ENCODE results near the gene CACNA2D4.

CACNA2D4 gene

DNA sequence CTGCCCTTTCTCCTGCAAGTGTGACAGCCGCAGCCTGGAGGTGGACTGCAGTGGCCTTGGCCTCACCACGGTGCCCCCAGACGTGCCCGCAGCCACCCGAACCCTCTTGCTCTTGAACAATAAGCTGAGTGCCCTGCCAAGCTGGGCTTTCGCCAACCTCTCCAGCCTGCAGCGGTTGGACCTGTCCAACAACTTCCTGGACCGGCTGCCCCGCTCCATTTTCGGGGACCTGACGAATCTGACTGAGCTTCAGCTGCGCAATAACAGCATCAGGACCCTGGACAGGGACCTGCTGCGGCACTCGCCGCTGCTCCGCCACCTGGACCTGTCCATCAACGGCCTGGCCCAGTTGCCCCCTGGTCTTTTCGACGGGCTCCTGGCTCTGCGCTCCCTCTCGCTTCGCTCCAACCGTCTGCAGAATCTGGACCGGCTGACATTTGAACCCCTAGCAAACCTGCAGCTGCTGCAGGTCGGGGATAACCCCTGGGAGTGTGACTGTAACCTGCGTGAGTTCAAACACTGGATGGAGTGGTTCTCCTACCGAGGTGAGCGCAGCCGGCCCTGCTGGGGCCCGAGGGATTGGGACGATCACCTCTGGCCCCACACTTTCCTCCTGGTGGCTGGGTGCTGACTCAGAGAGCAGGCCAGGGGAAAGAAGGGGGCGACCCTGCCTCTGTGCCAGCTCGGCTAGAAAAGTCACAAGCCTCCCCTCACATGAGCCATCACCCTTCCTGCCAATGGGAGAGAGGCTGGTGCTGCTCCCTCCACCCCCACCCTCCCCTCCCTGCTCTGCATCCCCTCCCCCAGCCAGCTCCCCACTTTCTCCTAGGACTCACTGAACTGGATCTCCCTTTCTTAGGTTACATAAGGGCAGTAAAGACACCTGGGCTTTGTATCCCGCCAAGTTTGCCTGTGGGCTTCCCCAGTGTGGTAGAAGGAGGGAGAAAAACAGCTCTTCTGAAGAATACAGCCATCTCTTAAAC, 87.2 kb downstream of the CACNA2D4 start:
- TF ChIP-seq, protein P1, sequence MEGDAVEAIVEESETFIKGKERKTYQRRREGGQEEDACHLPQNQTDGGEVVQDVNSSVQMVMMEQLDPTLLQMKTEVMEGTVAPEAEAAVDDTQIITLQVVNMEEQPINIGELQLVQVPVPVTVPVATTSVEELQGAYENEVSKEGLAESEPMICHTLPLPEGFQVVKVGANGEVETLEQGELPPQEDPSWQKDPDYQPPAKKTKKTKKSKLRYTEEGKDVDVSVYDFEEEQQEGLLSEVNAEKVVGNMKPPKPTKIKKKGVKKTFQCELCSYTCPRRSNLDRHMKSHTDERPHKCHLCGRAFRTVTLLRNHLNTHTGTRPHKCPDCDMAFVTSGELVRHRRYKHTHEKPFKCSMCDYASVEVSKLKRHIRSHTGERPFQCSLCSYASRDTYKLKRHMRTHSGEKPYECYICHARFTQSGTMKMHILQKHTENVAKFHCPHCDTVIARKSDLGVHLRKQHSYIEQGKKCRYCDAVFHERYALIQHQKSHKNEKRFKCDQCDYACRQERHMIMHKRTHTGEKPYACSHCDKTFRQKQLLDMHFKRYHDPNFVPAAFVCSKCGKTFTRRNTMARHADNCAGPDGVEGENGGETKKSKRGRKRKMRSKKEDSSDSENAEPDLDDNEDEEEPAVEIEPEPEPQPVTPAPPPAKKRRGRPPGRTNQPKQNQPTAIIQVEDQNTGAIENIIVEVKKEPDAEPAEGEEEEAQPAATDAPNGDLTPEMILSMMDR (IDR thresholded peaks at IDR 0.05; ENCODE audit: borderline replicate concordance, insufficient read depth, low read depth, low read length), result no peak
- H3K4me3 ChIP-seq (ENCODE audit: low read depth, low read length), result no peak overlapping the region

DNA sequence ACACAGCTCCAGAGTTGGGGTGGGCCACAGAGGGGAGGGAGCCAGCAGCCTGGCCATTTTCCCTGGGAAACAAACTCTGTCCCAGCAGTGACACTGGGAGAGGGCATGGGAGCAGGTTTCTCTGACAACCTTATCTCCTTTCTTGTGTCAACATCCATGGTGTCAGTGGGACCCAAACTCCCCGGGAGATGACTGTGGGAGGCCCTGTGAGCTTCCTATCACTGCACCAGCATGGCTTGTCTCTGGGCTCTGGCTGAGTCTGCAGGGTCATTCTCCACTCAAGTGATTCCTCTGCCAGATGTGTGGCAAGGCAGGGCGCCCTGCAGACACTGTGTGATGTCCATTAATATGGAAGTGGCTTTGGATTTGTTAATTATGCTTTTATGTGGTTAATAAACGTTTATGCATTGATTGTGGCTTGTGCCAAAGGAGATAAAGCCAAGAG, 88.0 kb downstream of the CACNA2D4 start:
- H3K4me3 ChIP-seq (ENCODE audit: low read depth, low read length), result no peak overlapping the region

DNA sequence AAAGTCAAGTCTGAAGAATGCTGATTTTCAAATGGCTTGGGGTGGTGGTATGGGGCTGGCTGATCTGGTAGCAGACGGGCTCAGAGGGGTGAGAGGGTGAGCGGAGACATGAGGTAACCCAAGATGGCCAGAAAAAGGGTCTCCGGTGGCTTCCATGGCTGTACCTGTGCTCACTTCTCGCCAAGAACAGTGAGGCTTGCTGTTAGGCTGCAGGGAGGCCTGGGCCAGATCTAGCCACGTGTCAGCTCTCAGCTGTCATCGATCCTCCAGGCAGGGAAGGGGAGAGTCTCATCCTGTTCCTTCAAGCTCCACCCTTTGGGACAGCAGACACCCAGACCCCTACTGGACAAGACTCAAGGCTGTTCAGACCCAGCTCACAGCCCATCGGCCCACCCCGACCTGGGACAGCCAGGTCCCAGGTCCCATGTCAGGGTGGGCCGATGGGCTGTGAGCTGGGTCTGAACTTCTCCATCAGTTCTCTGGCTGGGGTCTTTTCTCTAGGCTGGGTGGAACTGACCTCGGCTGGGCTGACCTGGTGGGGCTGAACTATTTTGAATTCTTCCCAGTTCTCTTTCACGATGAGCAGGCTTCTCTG, 89.0 kb downstream of the CACNA2D4 start:
- no peak overlapping the region for H3K4me3 ChIP-seq (ENCODE audit: low read depth, low read length)
- TF ChIP-seq, protein P1 (IDR thresholded peaks at IDR 0.05; ENCODE audit: borderline replicate concordance, insufficient read depth, low read depth, low read length), result no peak

More for the DNA sequence above, 88.0 kb downstream of the CACNA2D4 start:
- TF ChIP-seq, protein P1 (IDR thresholded peaks at IDR 0.05; ENCODE audit: borderline replicate concordance, insufficient read depth, low read depth, low read length), result no peak

DNA sequence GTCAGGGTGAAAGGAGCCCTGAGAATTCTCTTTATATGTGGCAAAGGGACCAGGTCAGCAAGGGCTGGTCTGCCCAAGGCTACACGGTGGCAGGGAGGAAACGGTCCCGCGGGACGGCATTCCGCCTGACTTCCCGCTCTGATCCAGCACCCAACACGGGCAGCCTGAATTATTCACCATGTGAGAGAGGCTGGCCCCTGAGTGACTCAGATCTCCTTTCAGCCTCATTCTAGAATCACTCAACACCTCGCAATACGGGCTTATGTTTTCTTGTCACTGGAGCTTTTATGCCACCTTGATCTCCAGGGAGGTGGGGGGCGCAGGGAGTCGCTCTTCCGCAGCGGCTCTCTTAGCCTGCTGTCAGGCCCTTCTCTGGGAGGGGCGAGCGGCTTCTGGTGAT, 89.6 kb downstream of the CACNA2D4 start:
- TF ChIP-seq, protein P1 (IDR thresholded peaks at IDR 0.05; ENCODE audit: borderline replicate concordance, insufficient read depth, low read depth, low read length), result no peak
- H3K4me3 ChIP-seq (ENCODE audit: low read depth, low read length), result no peak overlapping the region

DNA sequence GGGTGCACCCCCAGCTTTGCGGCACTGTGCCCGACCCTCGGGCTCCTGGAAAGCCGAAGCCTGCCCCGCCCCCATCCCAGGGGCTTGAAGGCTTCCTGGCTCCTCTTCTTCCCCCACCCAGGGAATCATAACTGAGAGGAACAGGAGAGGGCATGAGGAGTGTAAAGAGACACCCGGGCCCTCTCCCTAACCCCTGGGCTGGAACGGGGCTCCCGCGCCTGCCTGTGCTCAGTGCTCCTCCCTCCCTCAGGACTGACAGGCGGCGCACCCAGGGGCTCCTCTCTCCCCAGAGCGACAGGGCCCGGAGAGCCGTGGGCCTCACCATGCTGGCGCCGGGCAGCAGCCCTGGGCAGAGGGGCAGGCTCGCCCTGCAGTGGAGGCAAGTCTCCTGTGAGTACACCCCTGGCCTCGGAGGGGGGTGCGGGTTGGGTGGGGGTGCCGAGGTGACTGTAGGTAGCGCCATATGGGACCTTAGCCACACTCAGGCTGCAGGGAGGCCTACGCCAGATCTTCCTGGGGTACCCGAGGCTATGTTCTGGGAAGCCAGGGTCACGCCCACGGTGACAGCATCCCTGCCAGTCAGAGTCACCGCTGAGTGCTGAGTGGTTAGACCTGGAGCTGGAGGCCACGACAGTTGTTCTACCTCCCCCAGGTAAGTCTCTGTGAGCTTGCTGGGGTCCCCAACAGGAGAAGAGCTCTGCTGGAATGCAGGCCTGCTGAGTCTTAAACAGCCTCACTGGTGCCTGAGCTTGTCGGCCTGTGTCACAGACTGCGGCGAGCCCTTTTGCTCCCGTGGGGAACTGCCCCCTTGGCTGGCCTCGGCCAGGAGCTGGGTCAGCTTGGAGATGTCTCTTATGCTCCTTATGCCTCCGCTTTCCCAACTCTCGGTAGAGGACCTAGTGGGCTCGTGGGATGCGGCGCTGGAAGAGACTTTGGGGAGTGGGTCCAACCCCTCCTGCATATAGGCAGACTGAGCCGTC, 90.3 kb downstream of the CACNA2D4 start:
- no peak overlapping the region for H3K4me3 ChIP-seq (ENCODE audit: low read depth, low read length)
- TF ChIP-seq, protein P1 (IDR thresholded peaks at IDR 0.05; ENCODE audit: borderline replicate concordance, insufficient read depth, low read depth, low read length), result no peak

DNA sequence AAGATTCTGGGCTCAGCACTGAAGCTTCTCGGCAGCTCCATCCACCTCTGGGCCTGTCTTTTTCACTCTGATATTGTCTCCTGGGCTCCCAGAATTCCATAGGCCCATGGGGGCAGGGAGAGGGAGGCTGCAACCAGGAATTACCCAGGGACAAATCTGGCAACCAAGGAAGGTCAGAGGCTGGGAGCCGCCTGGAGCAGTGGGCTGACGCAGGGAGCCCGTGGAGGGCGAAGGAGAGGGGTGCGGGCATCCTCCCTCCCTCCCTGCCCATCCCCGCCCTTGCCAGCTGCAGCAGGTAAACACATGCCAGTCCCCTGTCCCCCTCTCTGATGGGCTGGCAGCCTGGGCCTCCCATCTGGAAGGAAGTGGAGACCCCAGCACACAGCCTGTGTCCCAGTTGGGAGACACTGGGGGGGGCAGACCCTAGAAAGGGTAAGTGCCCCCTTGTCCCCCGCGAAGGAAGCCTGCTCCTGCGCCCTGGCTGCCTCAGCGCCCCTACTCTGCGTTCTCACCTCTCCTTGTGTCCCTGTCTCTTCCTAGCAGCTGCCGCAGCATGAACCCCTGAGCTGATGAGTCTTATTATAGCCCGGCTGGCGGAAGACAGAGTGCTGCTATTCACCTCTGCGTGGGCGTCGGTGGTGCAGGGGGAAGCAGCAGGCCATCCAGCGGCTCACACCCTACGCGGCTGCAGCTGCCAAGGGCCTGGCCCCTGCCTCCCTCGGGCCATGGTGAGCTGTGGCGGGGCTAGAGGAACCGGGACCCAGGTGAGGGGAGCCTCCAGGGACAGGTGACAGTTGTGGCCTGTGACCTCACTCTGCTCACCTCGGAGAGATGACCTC, 91.4 kb downstream of the CACNA2D4 start:
- H3K4me3 ChIP-seq (ENCODE audit: low read depth, low read length), result no peak overlapping the region
- TF ChIP-seq, protein P1 (IDR thresholded peaks at IDR 0.05; ENCODE audit: borderline replicate concordance, insufficient read depth, low read depth, low read length), result no peak
